Stimulated activated CD4-positive, alpha-beta T cell treated with anti-CD3 and anti-CD28 coated beads, Interleukin-2, amount 100 ng/mL, for 48 hours (primary cell): Measurements from ENCODE around the gene PADI6.
"Not testable (repeated sequence)": the region's sequence is repeated elsewhere in the genome, so short reads cannot be mapped to it uniquely, and the experiment has no call there.

Experiments
- DNase-seq, 2 donors: peaks; one replicate each; pipeline ENCODE4 v3.0.0-alpha.2; 2020

PADI6 gene

GRCh38 chr1:17371896-17372295 lies at the start of gene PADI6:
TSS of gene PADI6 (plus strand) at chr1:17372196. CDS start at chr1:17372246, 50 bp downstream.
- no peak for DNase-seq

- DNase-seq, result no peak
Observed at GRCh38 chr1:17328855-17329254, 43.1 kb upstream of the PADI6 start.

- no peak for DNase-seq
Observed at GRCh38 chr1:17329610-17330009, 42.4 kb upstream of the PADI6 start.

GRCh38 chr1:17330856-17331255 lies 41.1 kb upstream of the PADI6 start:
- DNase-seq, result no peak

GRCh38 chr1:17333081-17333480 lies 38.9 kb upstream of the PADI6 start:
- DNase-seq, result no peak

GRCh38 chr1:17335821-17336710 lies 35.9 kb upstream of the PADI6 start:
- peak; percentile 72 to 73 for DNase-seq

- no peak for DNase-seq
Observed at GRCh38 chr1:17338706-17339493, 33.1 kb upstream of the PADI6 start.

- no peak for DNase-seq
Observed at GRCh38 chr1:17339521-17339920, 32.5 kb upstream of the PADI6 start.

- no peak for DNase-seq
Observed at GRCh38 chr1:17340358-17340757, 31.6 kb upstream of the PADI6 start.

GRCh38 chr1:17342014-17342441 lies 30.0 kb upstream of the PADI6 start:
- no peak for DNase-seq

GRCh38 chr1:17345506-17345905 lies 26.5 kb upstream of the PADI6 start:
- not testable (repeated sequence) for DNase-seq

GRCh38 chr1:17346046-17346789 lies 25.8 kb upstream of the PADI6 start:
- DNase-seq, result no peak

GRCh38 chr1:17347769-17348592 lies 24.0 kb upstream of the PADI6 start:
- no peak for DNase-seq

GRCh38 chr1:17348593-17349234 lies 23.3 kb upstream of the PADI6 start:
- no peak for DNase-seq

GRCh38 chr1:17350083-17350482 lies 21.9 kb upstream of the PADI6 start:
- DNase-seq, result no peak

- no peak for DNase-seq
Observed at GRCh38 chr1:17350928-17351446, 21.0 kb upstream of the PADI6 start.

- DNase-seq, result no peak
Observed at GRCh38 chr1:17351598-17352324, 20.2 kb upstream of the PADI6 start.

- no peak for DNase-seq
Observed at GRCh38 chr1:17352419-17352909, 19.5 kb upstream of the PADI6 start.

- peak in 1 of 2 donors; percentile 6 for DNase-seq
Observed at GRCh38 chr1:17355898-17356297, 16.1 kb upstream of the PADI6 start.

GRCh38 chr1:17356387-17357026 lies 15.5 kb upstream of the PADI6 start:
- DNase-seq, result no peak
